ENCODE results near the gene LRGUK.

DNA sequence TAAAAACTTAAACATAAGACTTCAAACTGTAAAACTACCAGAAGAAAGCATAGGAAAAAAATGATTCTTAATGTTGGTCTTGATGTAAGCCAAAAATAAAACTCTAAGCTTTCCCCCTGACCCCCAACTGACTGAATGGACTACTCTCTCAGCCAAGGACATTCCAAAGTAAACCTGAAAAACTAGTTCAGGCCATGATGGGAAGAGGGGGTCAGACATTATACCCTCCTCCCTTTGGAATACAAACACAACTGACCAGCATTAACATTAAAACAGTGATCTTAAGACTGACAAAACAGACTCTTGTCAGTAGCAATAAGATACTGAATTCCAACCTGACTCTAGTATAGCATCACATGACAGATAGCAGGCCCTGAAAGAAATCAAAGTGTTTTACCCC, 13.5 kb upstream of the LRGUK start:
- TF ChIP-seq POLR2A (IDR thresholded peaks at IDR 0.05) = no peak
- TF ChIP-seq, protein P1, sequence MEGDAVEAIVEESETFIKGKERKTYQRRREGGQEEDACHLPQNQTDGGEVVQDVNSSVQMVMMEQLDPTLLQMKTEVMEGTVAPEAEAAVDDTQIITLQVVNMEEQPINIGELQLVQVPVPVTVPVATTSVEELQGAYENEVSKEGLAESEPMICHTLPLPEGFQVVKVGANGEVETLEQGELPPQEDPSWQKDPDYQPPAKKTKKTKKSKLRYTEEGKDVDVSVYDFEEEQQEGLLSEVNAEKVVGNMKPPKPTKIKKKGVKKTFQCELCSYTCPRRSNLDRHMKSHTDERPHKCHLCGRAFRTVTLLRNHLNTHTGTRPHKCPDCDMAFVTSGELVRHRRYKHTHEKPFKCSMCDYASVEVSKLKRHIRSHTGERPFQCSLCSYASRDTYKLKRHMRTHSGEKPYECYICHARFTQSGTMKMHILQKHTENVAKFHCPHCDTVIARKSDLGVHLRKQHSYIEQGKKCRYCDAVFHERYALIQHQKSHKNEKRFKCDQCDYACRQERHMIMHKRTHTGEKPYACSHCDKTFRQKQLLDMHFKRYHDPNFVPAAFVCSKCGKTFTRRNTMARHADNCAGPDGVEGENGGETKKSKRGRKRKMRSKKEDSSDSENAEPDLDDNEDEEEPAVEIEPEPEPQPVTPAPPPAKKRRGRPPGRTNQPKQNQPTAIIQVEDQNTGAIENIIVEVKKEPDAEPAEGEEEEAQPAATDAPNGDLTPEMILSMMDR (IDR thresholded peaks at IDR 0.05) = no peak
- TF ChIP-seq POLR2AphosphoS5 (IDR thresholded peaks at IDR 0.05) = no peak

Data from transverse colon (tissue), 4 donors.